GM23248 (cell line): ENCODE data around the gene ZDHHC14. TPM values are rescaled to one million over a fixed set of nuclear protein-coding genes. Genes with fewer than 3 reads are reported as not detected.

ENCODE experiments used
- DNase-seq: peaks from one replicate; pipeline ENCODE4 v3.0.0-alpha.2; 2015
- H2AFZ ChIP-seq: fragments of 200-600 bp; sonication (generic); 2 replicates; pipeline ENCODE4 v1.6.1; 2016; ENCODE audit warnings: antibody characterized with exemption
- H3F3A ChIP-seq: fragments of 200-600 bp; sonication (generic); 2 replicates; pipeline ENCODE4 v1.6.1; 2016; ENCODE audit warnings: mild to moderate bottlenecking, antibody characterized with exemption, mixed run types; ENCODE audit not compliant: insufficient read depth
- H3K27ac ChIP-seq: fragments of 200-600 bp; sonication (generic); 2 replicates; pipeline ENCODE4 v1.5.1; 2016; ENCODE audit warnings: mild to moderate bottlenecking
- H3K27me3 ChIP-seq: fragments of 200-600 bp; sonication (generic); replicated peaks from 2 replicates; pipeline ENCODE4 v1.6.1; 2016; ENCODE audit warnings: mild to moderate bottlenecking; ENCODE audit not compliant: insufficient read depth
- H3K36me3 ChIP-seq: fragments of 200-600 bp; sonication (generic); 2 replicates; pipeline ENCODE4 v1.6.1; 2016; ENCODE audit warnings: low read depth, mild to moderate bottlenecking
- H3K4me1 ChIP-seq: fragments of 200-600 bp; sonication (generic); 2 replicates; pipeline ENCODE4 v1.6.1; 2016; ENCODE audit warnings: mild to moderate bottlenecking; ENCODE audit not compliant: insufficient read depth
- H3K4me2 ChIP-seq: fragments of 200-600 bp; sonication (generic); one replicate; pipeline ENCODE4 v1.6.1; 2016; ENCODE audit warnings: mild to moderate bottlenecking; ENCODE audit not compliant: unreplicated experiment
- H3K4me3 ChIP-seq: fragments of 200-600 bp; sonication (generic); 2 replicates; pipeline ENCODE4 v1.5.1; 2016; ENCODE audit warnings: mild to moderate bottlenecking
- H3K79me2 ChIP-seq: fragments of 200-600 bp; sonication (generic); 2 replicates; pipeline ENCODE4 v1.6.1; 2016; ENCODE audit warnings: mild to moderate bottlenecking; ENCODE audit not compliant: insufficient read depth
- H3K9ac ChIP-seq: fragments of 200-600 bp; sonication (generic); 2 replicates; pipeline ENCODE4 v1.6.1; 2016; ENCODE audit warnings: mild to moderate bottlenecking
- H3K9me2 ChIP-seq: fragments of 200-600 bp; sonication (generic); 2 replicates; pipeline ENCODE4 v1.6.1; 2016; ENCODE audit warnings: mixed run types, mild to moderate bottlenecking, moderate library complexity; ENCODE audit not compliant: insufficient read depth
- H3K9me3 ChIP-seq: fragments of 200-600 bp; sonication (generic); one replicate; pipeline ENCODE4 v1.6.1; 2017; ENCODE audit warnings: low read depth
- H4K20me1 ChIP-seq: fragments of 200-600 bp; sonication (generic); 2 replicates; pipeline ENCODE4 v1.6.0; 2016; ENCODE audit not compliant: insufficient read depth
- EZH2 ChIP-seq: fragments of 200-600 bp; sonication (generic); IDR thresholded peaks from 2 replicates; pipeline ENCODE4 v1.6.1; 2018; ENCODE audit warnings: antibody characterized with exemption, mild to moderate bottlenecking; ENCODE audit not compliant: insufficient read depth, poor library complexity, severe bottlenecking
- EZH2phosphoT487 ChIP-seq: fragments of 200-600 bp; sonication (generic); IDR thresholded peaks from 2 replicates; pipeline ENCODE4 v1.6.1; 2018; ENCODE audit warnings: antibody characterized with exemption, moderate library complexity, mild to moderate bottlenecking, low read depth; ENCODE audit not compliant: insufficient read depth
- WGBS, 2 experiments: methylation state at CpG; one replicate each; pipeline ENCODE4 v1.1.6; 2015 to 2017; ENCODE audit warnings: low lambda C conversion rate in 2 of 2, low coverage in 1 of 2; ENCODE audit errors: missing lambda C conversion rate in 2 of 2; 5-methylcytosine and 5-hydroxymethylcytosine counted together
- in situ Hi-C: fragments of 300-500 bp; cut with MboI; formaldehyde crosslinking; loops from 2 replicates; pipeline ENCODE4 v1.15.0; 2020
- polyA plus RNA-seq: library from polyadenylated mRNA; unstranded; fragments of >200 nt; fragmentation: Nextera tagmentation; extraction: Ambion mirVana; gene quantifications from 2 replicates; pipeline ENCODE4 v1.2.1, GENCODE V29; 2016
- total RNA-seq: library from RNA; depleted of rRNA; stranded (reverse); fragments of >200 nt; shearing (Covaris generic); gene quantifications from 2 replicates; pipeline ENCODE4 v1.2.3, GENCODE V29; 2014

ZDHHC14 gene
- total and polyA plus RNA-seq, 2 experiments from 2014 or later = 1.4 to 4.5 TPM

GRCh38 chr6:157594292-157594691, 213.3 kb downstream of the ZDHHC14 start:
- H3K9me2 ChIP-seq = no peaks in the 10 kb centered on the region
- no peak overlapping the region for H3K4me3 ChIP-seq
- in situ Hi-C loops = no loop called here
- no peak overlapping the region for H2AFZ ChIP-seq
- H3K79me2 ChIP-seq = no peaks in the 10 kb centered on the region
- no peak overlapping the region for H3K4me2 ChIP-seq
- no peak overlapping the region for H3K27ac ChIP-seq
- no peaks in the 10 kb centered on the region for H3K4me1 ChIP-seq
- no peak overlapping the region for H3K9ac ChIP-seq
- no peaks in the 10 kb centered on the region for H3K36me3 ChIP-seq
- TF ChIP-seq EZH2phosphoT487 (no peak), EZH2 (no peak)
- no peaks in the 10 kb centered on the region for H3F3A ChIP-seq
- H4K20me1 ChIP-seq = no peaks in the 10 kb centered on the region
- no peaks in the 10 kb centered on the region for H3K9me3 ChIP-seq
- no peak for DNase-seq
- H3K27me3 ChIP-seq = no peaks in the 10 kb centered on the region
- 94 to 99% methylated on average over 7 of the region's 7 CpGs for WGBS, 2 experiments

GRCh38 chr6:157595768-157596167, 214.8 kb downstream of the ZDHHC14 start:
- 95 to 96% methylated on average over 8 of the region's 8 CpGs for WGBS, 2 experiments
- no peaks in the 10 kb centered on the region for H3K79me2 ChIP-seq
- no peaks in the 10 kb centered on the region for H3K9me2 ChIP-seq
- no peaks in the 10 kb centered on the region for H3K4me1 ChIP-seq
- no peak for DNase-seq
- H4K20me1 ChIP-seq = no peaks in the 10 kb centered on the region
- no peak overlapping the region for H3K9ac ChIP-seq
- H3K4me2 ChIP-seq = no peak overlapping the region
- no peak overlapping the region for H2AFZ ChIP-seq
- H3K36me3 ChIP-seq = no peaks in the 10 kb centered on the region
- H3F3A ChIP-seq = no peaks in the 10 kb centered on the region
- no peaks in the 10 kb centered on the region for H3K27me3 ChIP-seq
- H3K27ac ChIP-seq = no peak overlapping the region
- no peak overlapping the region for H3K4me3 ChIP-seq
- in situ Hi-C loops = no loop called here
- H3K9me3 ChIP-seq = no peaks in the 10 kb centered on the region
- no peak for TF ChIP-seq EZH2phosphoT487
- TF ChIP-seq EZH2 = no peak

GRCh38 chr6:157596461-157596860, 215.5 kb downstream of the ZDHHC14 start:
- TF ChIP-seq EZH2phosphoT487 = no peak
- no peak for TF ChIP-seq EZH2
- DNase-seq = no peak

GRCh38 chr6:157596886-157597285, 215.9 kb downstream of the ZDHHC14 start:
- Histone ChIP-seq H3K4me3 (no peak overlapping the region), H3K9me3 (no peaks in the 10 kb centered on the region), H3K4me1 (no peaks in the 10 kb centered on the region), H3K9me2 (no peaks in the 10 kb centered on the region), H2AFZ (no peak overlapping the region), H3K4me2 (no peak overlapping the region), H3K79me2 (no peaks in the 10 kb centered on the region), H3K27me3 (no peaks in the 10 kb centered on the region), H3F3A (no peaks in the 10 kb centered on the region), H3K36me3 (no peaks in the 10 kb centered on the region), H3K9ac (no peak overlapping the region), H4K20me1 (no peaks in the 10 kb centered on the region), H3K27ac (no peak overlapping the region)
- in situ Hi-C loops = no loop called here
- DNase-seq = no peak
- whole genome bisulfite sequencing, 2 experiments = 97 to 99% methylated on average over 15 of the region's 15 CpGs
- TF ChIP-seq EZH2phosphoT487 (no peak), EZH2 (no peak)

More at GRCh38 chr6:157596461-157596860, 215.5 kb downstream of the ZDHHC14 start:
- H3K4me1 ChIP-seq = no peaks in the 10 kb centered on the region
- H2AFZ ChIP-seq = no peak overlapping the region
- no peaks in the 10 kb centered on the region for H3K9me3 ChIP-seq
- no peak overlapping the region for H3K27ac ChIP-seq
- 80 to 84% methylated on average over 6 of the region's 6 CpGs for WGBS, 2 experiments
- no peaks in the 10 kb centered on the region for H3F3A ChIP-seq
- H3K27me3 ChIP-seq = no peaks in the 10 kb centered on the region
- H3K36me3 ChIP-seq = no peaks in the 10 kb centered on the region
- H3K4me2 ChIP-seq = no peak overlapping the region
- no peak overlapping the region for H3K4me3 ChIP-seq
- no peaks in the 10 kb centered on the region for H4K20me1 ChIP-seq
- no peaks in the 10 kb centered on the region for H3K79me2 ChIP-seq
- H3K9ac ChIP-seq = no peak overlapping the region
- in situ Hi-C loops = no loop called here
- no peaks in the 10 kb centered on the region for H3K9me2 ChIP-seq
